Mucosa of descending colon (tissue), 3 donors: ENCODE results near the gene CREB3L1. TPM values are rescaled to one million over a fixed set of nuclear protein-coding genes. Genes with fewer than 3 reads are reported as not detected.

Source experiments
- ATAC-seq: fragments of 200-7000 bp; cut with Tn5 transposase; one replicate; pipeline ENCODE4 v1.9.1; 2020; ENCODE audit warnings: mild to moderate bottlenecking, moderate library complexity
- DNase-seq, 3 donors: peaks; one replicate each; pipeline ENCODE4 v3.0.0-alpha.2; 2020
- H3K36me3 ChIP-seq: fragments of 200-600 bp; one replicate; pipeline ENCODE4 v1.8.0; 2021; ENCODE audit warnings: low read depth, mild to moderate bottlenecking
- H3K4me1 ChIP-seq: fragments of 200-600 bp; one replicate; pipeline ENCODE4 v1.8.0; 2021; ENCODE audit warnings: low read depth, mild to moderate bottlenecking
- H3K4me3 ChIP-seq: fragments of 200-600 bp; one replicate; pipeline ENCODE4 v1.8.0; 2021; ENCODE audit warnings: mild to moderate bottlenecking
- H3K9me3 ChIP-seq: fragments of 200-600 bp; one replicate; pipeline ENCODE4 v1.8.0; 2021; ENCODE audit warnings: mild to moderate bottlenecking
- intact Hi-C, 2 donors: fragments of 100-400 bp; cut with DNase I in 1 of 2; cut with micrococcal nuclease in 1 of 2; formaldehyde crosslinking; loops; one replicate each; pipeline versions ENCODE4 v1.11.0 to v1.11.1; 2022; cut with DNase I, micrococcal nuclease
- total RNA-seq, 3 donors: library from RNA; stranded (reverse); fragmentation: NEBNext Ultra II Directional in 2 of 3; extraction: Animal tissue kit (Norgen Biotek cat#: 25700) in 2 of 3; gene quantifications; one replicate each; pipeline versions ENCODE4 v1.2.1 to v1.2.4, GENCODE V29; 2021 to 2023
- TF ChIP-seq, protein P1 (sequence below): fragments of 200-600 bp; IDR thresholded peaks from one replicate; pipeline ENCODE4 v1.8.0; 2022; ENCODE audit warnings: antibody characterized with exemption, mild to moderate bottlenecking
- donor health status: DM: no; HTN: no; CAD: no; lungs with moderate emphysema.
- donor health status: DM: no; HTN: no; CAD: no.
- donor health status: DM: no; HTN: yes; CAD: no.

The CREB3L1 gene
- total RNA-seq, 3 donors from 2014 or later = 52.7 to 140 (median 108) TPM

DNA sequence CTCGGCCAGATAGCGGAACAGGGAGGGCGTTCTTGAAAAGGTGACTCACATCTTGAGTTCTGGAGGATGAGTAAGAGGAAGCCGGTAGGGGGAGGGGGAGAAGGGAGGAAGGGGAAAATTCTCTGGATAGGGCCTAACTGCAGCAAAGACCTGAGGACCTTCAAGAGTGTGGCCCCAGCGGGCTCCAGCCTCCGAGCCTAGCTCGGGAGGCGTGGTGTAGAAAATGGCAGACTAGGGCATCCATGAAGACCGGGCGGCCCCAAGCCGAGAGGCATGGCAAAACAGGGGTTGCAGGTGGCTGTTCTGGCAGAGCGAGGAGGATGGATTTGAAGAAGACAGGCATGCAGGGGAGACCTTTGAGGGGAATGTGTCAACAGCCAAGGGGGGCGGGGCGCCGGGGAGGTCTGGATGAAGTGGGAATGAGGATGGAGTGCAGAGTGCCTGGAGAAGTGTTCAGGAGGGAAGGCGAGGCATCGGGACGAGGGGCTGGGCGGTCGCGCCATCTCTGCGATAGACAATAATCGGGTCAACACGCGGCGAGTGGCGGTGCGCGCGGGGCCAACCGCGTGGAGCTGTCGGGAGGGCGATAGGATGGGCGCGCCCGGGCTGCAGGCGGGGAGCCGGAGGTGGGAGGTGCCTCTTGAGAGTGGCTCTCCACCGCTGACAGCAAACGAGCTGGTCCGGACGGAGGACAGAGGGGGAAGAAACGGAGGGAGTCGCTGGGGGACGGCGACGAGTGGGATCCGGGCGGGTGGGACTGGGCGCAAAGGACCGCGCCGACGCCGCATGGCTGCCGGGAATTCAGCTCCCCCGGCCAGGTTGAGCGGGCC lies 40.0 kb upstream of the CREB3L1 start:
- Histone ChIP-seq H3K36me3 (no peaks in the 10 kb centered on the region), H3K9me3 (no peaks in the 10 kb centered on the region), H3K4me3 (no peak overlapping the region), H3K4me1 (peaks cover 12% of the 10 kb centered on the region)
- TF ChIP-seq, protein P1, sequence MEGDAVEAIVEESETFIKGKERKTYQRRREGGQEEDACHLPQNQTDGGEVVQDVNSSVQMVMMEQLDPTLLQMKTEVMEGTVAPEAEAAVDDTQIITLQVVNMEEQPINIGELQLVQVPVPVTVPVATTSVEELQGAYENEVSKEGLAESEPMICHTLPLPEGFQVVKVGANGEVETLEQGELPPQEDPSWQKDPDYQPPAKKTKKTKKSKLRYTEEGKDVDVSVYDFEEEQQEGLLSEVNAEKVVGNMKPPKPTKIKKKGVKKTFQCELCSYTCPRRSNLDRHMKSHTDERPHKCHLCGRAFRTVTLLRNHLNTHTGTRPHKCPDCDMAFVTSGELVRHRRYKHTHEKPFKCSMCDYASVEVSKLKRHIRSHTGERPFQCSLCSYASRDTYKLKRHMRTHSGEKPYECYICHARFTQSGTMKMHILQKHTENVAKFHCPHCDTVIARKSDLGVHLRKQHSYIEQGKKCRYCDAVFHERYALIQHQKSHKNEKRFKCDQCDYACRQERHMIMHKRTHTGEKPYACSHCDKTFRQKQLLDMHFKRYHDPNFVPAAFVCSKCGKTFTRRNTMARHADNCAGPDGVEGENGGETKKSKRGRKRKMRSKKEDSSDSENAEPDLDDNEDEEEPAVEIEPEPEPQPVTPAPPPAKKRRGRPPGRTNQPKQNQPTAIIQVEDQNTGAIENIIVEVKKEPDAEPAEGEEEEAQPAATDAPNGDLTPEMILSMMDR = no peak
- intact Hi-C loops = loop anchor here (2.0 to 5.0 kb wide), 2 partner anchors 70 to 71 kb away; no protein-coding TSS in a partner anchor
- DNase-seq (peak in 2 of 3 donors; percentile 62 to 69), ATAC-seq (peak; percentile 53)

DNA sequence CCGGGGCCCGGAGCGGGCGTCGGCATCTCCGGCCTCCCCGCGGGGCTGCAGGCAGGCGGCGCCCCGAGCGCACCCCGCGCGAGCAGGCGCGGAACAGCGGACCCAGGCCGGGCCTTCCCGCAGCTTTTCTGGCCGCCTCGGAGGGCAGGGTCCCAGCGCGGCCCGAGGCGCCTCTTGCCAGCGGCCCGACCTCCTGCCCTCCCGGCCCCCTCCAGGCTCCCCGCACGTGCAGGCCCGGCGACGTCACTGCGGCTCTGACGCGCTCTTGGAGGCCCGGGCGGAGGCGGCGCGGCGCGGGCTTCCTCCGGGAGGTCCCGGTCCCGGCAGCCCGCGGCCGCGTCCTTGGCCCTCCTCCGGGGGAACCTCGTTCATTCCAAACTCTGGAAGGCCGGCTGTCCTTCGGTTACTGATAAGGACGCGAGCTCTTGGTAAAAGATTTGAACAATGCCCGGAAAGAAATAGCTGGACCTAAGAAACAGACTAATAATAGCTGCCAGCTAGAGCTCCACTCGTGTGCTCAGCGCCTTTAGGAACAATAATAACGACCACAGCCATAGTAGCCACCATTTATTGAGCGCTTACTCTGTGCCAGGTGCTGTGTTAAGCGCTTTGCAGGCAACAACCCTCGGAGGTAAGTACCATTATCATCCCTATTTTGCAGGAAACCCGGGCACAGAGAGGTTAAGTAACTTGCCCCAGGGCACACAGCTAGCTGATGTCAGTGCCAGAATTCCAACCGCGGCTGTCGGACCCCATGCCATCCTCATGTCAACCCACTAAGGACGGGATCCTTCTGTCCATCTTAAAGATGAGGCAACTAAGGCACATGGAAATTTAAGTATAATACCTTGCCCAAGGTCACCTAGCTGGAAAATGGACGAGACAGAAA lies 39.1 kb upstream of the CREB3L1 start:
- intact Hi-C loops = loop anchor here (2.0 to 5.0 kb wide), 2 partner anchors 69 to 70 kb away; no protein-coding TSS in a partner anchor
- Histone ChIP-seq H3K4me3 (no peak overlapping the region), H3K4me1 (peaks cover 17% of the 10 kb centered on the region), H3K9me3 (no peaks in the 10 kb centered on the region), H3K36me3 (no peaks in the 10 kb centered on the region)
- DNase-seq (peak; percentile 58 to 74 (median 74)), ATAC-seq (peak; percentile 56)
- TF ChIP-seq, protein P1 = no peak

DNA sequence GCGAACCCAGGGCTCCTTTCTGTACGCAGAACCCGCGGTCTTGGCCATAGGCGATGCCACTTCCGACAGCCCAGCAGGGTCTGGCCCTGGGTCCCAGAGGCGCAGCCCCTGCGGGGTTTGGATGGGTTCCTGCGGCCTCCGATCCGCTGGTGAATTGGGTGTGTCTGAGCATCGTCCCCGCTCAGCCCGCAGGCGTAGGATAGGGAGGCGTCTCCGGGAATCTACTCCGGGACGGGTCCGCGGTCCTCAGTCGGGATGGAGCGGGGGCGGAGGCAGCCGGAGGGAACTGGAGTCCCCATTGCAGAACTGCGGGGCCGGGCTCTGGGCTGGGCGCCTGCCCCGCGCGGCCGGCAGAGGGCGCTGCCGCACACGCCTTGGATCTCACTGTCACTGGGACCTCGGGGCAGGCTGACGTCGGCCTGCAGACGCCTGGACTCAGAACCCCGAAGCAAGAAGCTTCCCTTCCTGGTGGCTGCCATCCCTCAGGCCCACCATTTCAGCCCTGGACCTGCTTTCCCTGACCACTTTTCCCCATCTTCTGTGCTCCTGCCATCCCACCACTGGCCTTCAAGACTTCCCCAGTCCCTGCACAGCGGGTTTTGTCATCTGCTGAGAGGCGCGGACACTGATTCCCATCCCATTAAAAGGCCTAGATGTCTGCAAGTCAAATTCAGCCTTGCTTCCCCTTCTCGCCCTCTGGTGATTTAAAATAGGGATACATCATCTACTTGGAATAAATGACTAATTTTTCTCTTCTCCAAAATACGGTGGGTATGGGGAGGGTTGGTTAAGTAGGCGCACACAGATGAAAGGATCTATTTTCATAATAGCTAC lies 38.3 kb upstream of the CREB3L1 start:
- peak; percentile 85 to 91 (median 86) for DNase-seq
- intact Hi-C loops = loop anchor here (2.0 to 5.0 kb wide), 2 partner anchors 68 to 70 kb away; no protein-coding TSS in a partner anchor

DNA sequence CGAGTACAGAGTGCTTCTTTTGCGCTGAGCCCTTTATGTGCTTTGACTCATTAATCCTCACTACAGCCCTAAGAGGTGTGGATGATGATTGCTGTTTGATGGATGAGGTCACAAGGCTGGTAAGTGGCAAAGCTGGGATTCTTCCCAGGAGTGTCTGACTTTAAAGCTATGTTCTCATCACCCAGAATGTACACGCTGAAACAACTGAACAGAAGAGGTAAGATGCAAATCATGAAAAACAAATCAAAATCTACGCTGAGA lies 37.7 kb upstream of the CREB3L1 start:
- H3K4me1 ChIP-seq = peaks cover 17% of the 10 kb centered on the region
- H3K4me3 ChIP-seq = no peak overlapping the region
- H3K9me3 ChIP-seq = no peaks in the 10 kb centered on the region
- intact Hi-C loops = loop anchor here (2.0 to 5.0 kb wide), 2 partner anchors 68 to 69 kb away; no protein-coding TSS in a partner anchor
- TF ChIP-seq, protein P1 = no peak
- DNase-seq (no peak), ATAC-seq (no peak)
- no peaks in the 10 kb centered on the region for H3K36me3 ChIP-seq

More for the DNA sequence above, 38.3 kb upstream of the CREB3L1 start:
- H3K9me3 ChIP-seq = no peaks in the 10 kb centered on the region
- no peak overlapping the region for H3K4me3 ChIP-seq
- peak; percentile 86 for ATAC-seq
- no peaks in the 10 kb centered on the region for H3K36me3 ChIP-seq
- peaks cover 17% of the 10 kb centered on the region for H3K4me1 ChIP-seq
- TF ChIP-seq, protein P1 = peak; percentile 99

DNA sequence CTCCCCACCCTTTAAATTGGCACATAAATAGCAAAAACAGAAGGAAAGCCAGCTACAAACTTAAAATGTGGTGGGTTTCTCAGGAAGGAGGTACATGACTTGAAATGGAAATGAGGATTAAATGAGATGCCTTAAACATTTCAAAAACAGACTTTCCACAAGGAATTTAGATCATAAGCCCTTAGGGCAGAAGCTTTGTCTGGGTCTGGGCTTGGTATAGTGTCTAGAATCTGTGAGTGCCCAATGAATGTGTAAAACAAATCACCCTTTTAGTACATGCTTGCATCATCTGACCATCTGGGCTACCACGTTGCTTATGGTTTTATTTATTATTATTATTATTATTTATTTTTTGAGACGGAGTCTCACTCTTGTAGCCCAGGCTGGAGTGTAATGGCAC lies 37.1 kb upstream of the CREB3L1 start:
- H3K4me3 ChIP-seq = no peak overlapping the region
- peaks cover 17% of the 10 kb centered on the region for H3K4me1 ChIP-seq
- TF ChIP-seq, protein P1 = no peak
- no peaks in the 10 kb centered on the region for H3K9me3 ChIP-seq
- DNase-seq (no peak), ATAC-seq (no peak)
- intact Hi-C loops = no loop called here
- no peaks in the 10 kb centered on the region for H3K36me3 ChIP-seq
